Neuronal stem cell (in vitro differentiated cells): ENCODE results near the gene TMPRSS11E. TPM values are rescaled to one million over a fixed set of nuclear protein-coding genes. Genes with fewer than 3 reads are reported as not detected.

Experiments
- DNase-seq: peaks from one replicate; pipeline ENCODE4 v3.0.0-alpha.2; 2013; ENCODE audit warnings: low spot score
- H2AFZ ChIP-seq: one replicate; pipeline ENCODE4 v1.6.1; 2013; ENCODE audit warnings: mild to moderate bottlenecking, low read length, inconsistent platforms
- H2AK5ac ChIP-seq: 2 replicates; pipeline ENCODE4 v1.6.1; 2013; ENCODE audit warnings: low read depth, mild to moderate bottlenecking, inconsistent platforms, low read length, moderate library complexity, mixed read lengths
- H2BK120ac ChIP-seq: 2 replicates; pipeline ENCODE4 v1.6.1; 2013; ENCODE audit warnings: low read depth, mild to moderate bottlenecking, inconsistent platforms, low read length, moderate library complexity, mixed read lengths
- H2BK12ac ChIP-seq: one replicate; pipeline ENCODE4 v1.6.1; 2013; ENCODE audit warnings: low read length, inconsistent platforms
- H2BK15ac ChIP-seq: 2 replicates; pipeline ENCODE4 v1.6.1; 2013; ENCODE audit warnings: mild to moderate bottlenecking, low read length, inconsistent platforms, mixed read lengths
- H2BK5ac ChIP-seq: one replicate; pipeline ENCODE4 v1.6.1; 2013; ENCODE audit warnings: inconsistent platforms, mild to moderate bottlenecking, low read length, moderate library complexity
- H3K14ac ChIP-seq: one replicate; pipeline ENCODE4 v1.6.1; 2013; ENCODE audit warnings: low read length, inconsistent platforms
- H3K18ac ChIP-seq: 2 replicates; pipeline ENCODE4 v1.6.1; 2013; ENCODE audit warnings: low read length, inconsistent platforms
- H3K23ac ChIP-seq: 2 replicates; pipeline ENCODE4 v1.6.1; 2013; ENCODE audit warnings: low read depth, mild to moderate bottlenecking, mixed read lengths, low read length, inconsistent platforms; ENCODE audit not compliant: poor library complexity
- H3K27ac ChIP-seq: replicated peaks from 3 replicates; pipeline ENCODE4 v1.5.1; 2013; ENCODE audit warnings: low read length, inconsistent platforms
- H3K27me3 ChIP-seq, 3 experiments: 2 replicates each; pipeline ENCODE4 v1.6.1; 2013; ENCODE audit warnings: low read length in 3 of 3, mild to moderate bottlenecking in 2 of 3, inconsistent platforms in 1 of 3, low read depth in 1 of 3, mixed read lengths in 1 of 3, moderate library complexity in 1 of 3; ENCODE audit not compliant: control insufficient read depth in 3 of 3, insufficient read depth in 3 of 3
- H3K36me3 ChIP-seq, 2 donors: replicated peaks in 1 of 2; 2 replicates each; pipeline ENCODE4 v1.6.1; 2013; ENCODE audit warnings: low read length in 2 of 2; ENCODE audit not compliant: control insufficient read depth in 2 of 2, insufficient read depth in 2 of 2
- H3K4ac ChIP-seq: 2 replicates; pipeline ENCODE4 v1.6.1; 2013; ENCODE audit warnings: inconsistent platforms, mild to moderate bottlenecking, low read length, moderate library complexity
- H3K4me1 ChIP-seq, 2 donors: 1 replicate in 1 of 2; 2 replicates in 1 of 2; pipeline ENCODE4 v1.6.1; 2013; ENCODE audit warnings: low read length in 2 of 2, low read depth in 1 of 2; ENCODE audit not compliant: control insufficient read depth in 2 of 2, insufficient read depth in 1 of 2
- H3K4me2 ChIP-seq: one replicate; pipeline ENCODE4 v1.6.1; 2013; ENCODE audit warnings: mild to moderate bottlenecking, low read length, inconsistent platforms; ENCODE audit not compliant: insufficient read depth, poor library complexity, severe bottlenecking
- H3K4me3 ChIP-seq, 2 donors: 2 replicates each; pipeline ENCODE4 v1.5.1; 2013; ENCODE audit warnings: low read length in 2 of 2, mild to moderate bottlenecking in 2 of 2, inconsistent platforms in 1 of 2, moderate library complexity in 1 of 2
- H3K79me1 ChIP-seq: one replicate; pipeline ENCODE4 v1.6.1; 2013; ENCODE audit warnings: low read depth, mild to moderate bottlenecking, inconsistent platforms, low read length, moderate library complexity
- H3K9ac ChIP-seq: one replicate; pipeline ENCODE4 v1.6.1; 2013; ENCODE audit warnings: mild to moderate bottlenecking, low read depth, low read length, inconsistent platforms; ENCODE audit not compliant: poor library complexity
- H3K9me3 ChIP-seq, 2 donors: replicated peaks in 1 of 2; 2 replicates each; pipeline versions ENCODE3 to v1.6.1; 2013; ENCODE audit warnings: low read length in 2 of 2, mild to moderate bottlenecking in 2 of 2, inconsistent platforms in 1 of 2, low read depth in 1 of 2, mixed read lengths in 1 of 2, moderate library complexity in 1 of 2; ENCODE audit not compliant: control insufficient read depth in 2 of 2, insufficient read depth in 1 of 2
- H4K8ac ChIP-seq: one replicate; pipeline ENCODE4 v1.6.1; 2013; ENCODE audit warnings: low read depth, mild to moderate bottlenecking, inconsistent platforms, low read length, moderate library complexity
- H4K91ac ChIP-seq: one replicate; pipeline ENCODE4 v1.6.1; 2013; ENCODE audit warnings: low read length, low read depth, mild to moderate bottlenecking, inconsistent platforms; ENCODE audit not compliant: poor library complexity
- WGBS, 2 donors: extraction: QIAGEN DNeasy Blood & Tissue Kit; methylation state at CpG; one replicate each; pipeline ENCODE4 v1.1.7; 2013; ENCODE audit warnings: missing lambda C conversion rate in 2 of 2, mixed read lengths in 1 of 2; ENCODE audit not compliant: insufficient read length in 2 of 2, insufficient replicate concordance in 1 of 2; ENCODE audit errors: extremely low coverage in 2 of 2; 5-methylcytosine and 5-hydroxymethylcytosine counted together
- polyA plus RNA-seq, 2 experiments: library from polyadenylated mRNA; stranded (reverse); fragments of 200-250 nt; gene quantifications; one replicate each; pipeline ENCODE4 v1.2.3, GENCODE V29; 2013

Gene TMPRSS11E
- 0.01 TPM for polyA plus RNA-seq (2013, experiment 1 of 2)
- not detected for polyA plus RNA-seq (2013, experiment 2 of 2)

GRCh38 chr4:68447201-68447600 is at the start of gene TMPRSS11E:
Gene TMPRSS11E (plus strand): TSS chr4:68447463. CDS start chr4:68447513, 50 bp downstream.
- no peaks in the 10 kb centered on the region for H3K27me3 ChIP-seq
- H3K9ac ChIP-seq: no peak within 1 kb of the TSS
- no peak within 1 kb of the TSS for H3K14ac ChIP-seq
- no peak within 1 kb of the TSS for H2AK5ac ChIP-seq
- no peak within 1 kb of the TSS for H3K27ac ChIP-seq
- no peak within 1 kb of the TSS for H3K4ac ChIP-seq
- no peak within 1 kb of the TSS for H2BK5ac ChIP-seq
- H3K4me3 ChIP-seq: no peak within 1 kb of the TSS
- H2BK15ac ChIP-seq: no peak within 1 kb of the TSS
- H2AFZ ChIP-seq: no peak within 1 kb of the TSS
- no peak within 1 kb of the TSS for H3K18ac ChIP-seq
- no peak for DNase-seq
- no CpG with 5 or more reads among the region's 3 CpGs for WGBS, 2 donors
- H2BK12ac ChIP-seq: no peak within 1 kb of the TSS
- no peak within 1 kb of the TSS for H3K4me2 ChIP-seq
- H3K9me3 ChIP-seq: no peaks in the 10 kb centered on the region
- no peak within 1 kb of the TSS for H4K91ac ChIP-seq
- H3K36me3 ChIP-seq: no peaks in the 10 kb centered on the region
- H3K79me1 ChIP-seq: no peaks in the 10 kb centered on the region
- H3K4me1 ChIP-seq: no peaks in the 10 kb centered on the region
- no peak within 1 kb of the TSS for H2BK120ac ChIP-seq
- H4K8ac ChIP-seq: no peak within 1 kb of the TSS
- no peak within 1 kb of the TSS for H3K23ac ChIP-seq

GRCh38 chr4:68399306-68399705 is 48.0 kb upstream of the TMPRSS11E start:
- WGBS, 2 donors: no CpG with 5 or more reads among the region's 4 CpGs
- Histone ChIP-seq H2BK15ac (no peak overlapping the region), H3K23ac (no peak overlapping the region), H2BK5ac (no peak overlapping the region), H2AK5ac (no peak overlapping the region), H3K36me3 (no peaks in the 10 kb centered on the region), H3K9me3 (no peaks in the 10 kb centered on the region), H3K14ac (no peak overlapping the region), H4K8ac (no peak overlapping the region), H2AFZ (no peak overlapping the region), H3K79me1 (no peaks in the 10 kb centered on the region), H4K91ac (no peak overlapping the region), H3K27me3 (no peaks in the 10 kb centered on the region), H3K27ac (no peak overlapping the region), H3K4me1 (no peaks in the 10 kb centered on the region), H3K9ac (no peak overlapping the region), H3K4me2 (no peak overlapping the region), H3K18ac (no peak overlapping the region), H2BK120ac (no peak overlapping the region), H2BK12ac (no peak overlapping the region), H3K4ac (no peak overlapping the region), H3K4me3 (no peak overlapping the region)
- DNase-seq: no peak

- no peaks in the 10 kb centered on the region for H3K36me3 ChIP-seq
- H2BK5ac ChIP-seq: no peak overlapping the region
- H3K27ac ChIP-seq: no peak overlapping the region
- H3K9ac ChIP-seq: no peak overlapping the region
- no peak overlapping the region for H3K18ac ChIP-seq
- H3K79me1 ChIP-seq: no peaks in the 10 kb centered on the region
- no peaks in the 10 kb centered on the region for H3K4me1 ChIP-seq
- H3K4me2 ChIP-seq: no peak overlapping the region
- H3K27me3 ChIP-seq: no peaks in the 10 kb centered on the region
- H4K91ac ChIP-seq: no peak overlapping the region
- H2BK120ac ChIP-seq: no peak overlapping the region
- H4K8ac ChIP-seq: no peak overlapping the region
- H3K14ac ChIP-seq: no peak overlapping the region
- H2BK15ac ChIP-seq: no peak overlapping the region
- H3K9me3 ChIP-seq: no peaks in the 10 kb centered on the region
- no peak overlapping the region for H3K4ac ChIP-seq
- H2AK5ac ChIP-seq: no peak overlapping the region
- no peak overlapping the region for H3K4me3 ChIP-seq
- H2BK12ac ChIP-seq: no peak overlapping the region
- H2AFZ ChIP-seq: no peak overlapping the region
- H3K23ac ChIP-seq: no peak overlapping the region
- DNase-seq: no peak
Observed at GRCh38 chr4:68401231-68401630, 46.0 kb upstream of the TMPRSS11E start.

- H2BK15ac ChIP-seq: no peak overlapping the region
- H3K79me1 ChIP-seq: no peaks in the 10 kb centered on the region
- H3K4me1 ChIP-seq: no peaks in the 10 kb centered on the region
- no peak overlapping the region for H3K4me2 ChIP-seq
- H3K27me3 ChIP-seq: no peaks in the 10 kb centered on the region
- no peak overlapping the region for H2AK5ac ChIP-seq
- no CpG with 5 or more reads among the region's 2 CpGs for WGBS, 2 donors
- H2BK120ac ChIP-seq: no peak overlapping the region
- DNase-seq: no peak
- no peak overlapping the region for H2AFZ ChIP-seq
- H3K4ac ChIP-seq: no peak overlapping the region
- no peak overlapping the region for H3K9ac ChIP-seq
- H3K36me3 ChIP-seq: no peaks in the 10 kb centered on the region
- H3K23ac ChIP-seq: no peak overlapping the region
- no peak overlapping the region for H4K91ac ChIP-seq
- no peak overlapping the region for H3K27ac ChIP-seq
- no peak overlapping the region for H3K18ac ChIP-seq
- no peak overlapping the region for H2BK5ac ChIP-seq
- H3K14ac ChIP-seq: no peak overlapping the region
- no peak overlapping the region for H3K4me3 ChIP-seq
- no peak overlapping the region for H2BK12ac ChIP-seq
- H3K9me3 ChIP-seq: no peaks in the 10 kb centered on the region
- no peak overlapping the region for H4K8ac ChIP-seq
Observed at GRCh38 chr4:68404153-68404552, 43.1 kb upstream of the TMPRSS11E start.
